ENCODE results near the gene CACNA2D2. TPM values are rescaled to one million over a fixed set of nuclear protein-coding genes. Genes with fewer than 3 reads are reported as not detected.

Gene CACNA2D2
- total and polyA plus RNA-seq, 2 of the 13 experiments (the other 11 are each of a cell fraction or from before 2014, with no cell fraction given): not detected

- TF ChIP-seq, protein P1, sequence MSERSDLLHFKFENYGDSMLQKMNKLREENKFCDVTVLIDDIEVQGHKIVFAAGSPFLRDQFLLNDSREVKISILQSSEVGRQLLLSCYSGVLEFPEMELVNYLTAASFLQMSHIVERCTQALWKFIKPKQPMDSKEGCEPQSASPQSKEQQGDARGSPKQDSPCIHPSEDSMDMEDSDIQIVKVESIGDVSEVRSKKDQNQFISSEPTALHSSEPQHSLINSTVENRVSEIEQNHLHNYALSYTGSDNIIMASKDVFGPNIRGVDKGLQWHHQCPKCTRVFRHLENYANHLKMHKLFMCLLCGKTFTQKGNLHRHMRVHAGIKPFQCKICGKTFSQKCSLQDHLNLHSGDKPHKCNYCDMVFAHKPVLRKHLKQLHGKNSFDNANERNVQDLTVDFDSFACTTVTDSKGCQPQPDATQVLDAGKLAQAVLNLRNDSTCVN (CRISPR knock-in tag; IDR thresholded peaks at IDR 0.05; ENCODE audit: borderline replicate concordance): peak; percentile 78
- TF ChIP-seq ZNF574 (CRISPR knock-in tag; IDR thresholded peaks at IDR 0.05): peak; percentile 96
- TF ChIP-seq, protein P2, sequence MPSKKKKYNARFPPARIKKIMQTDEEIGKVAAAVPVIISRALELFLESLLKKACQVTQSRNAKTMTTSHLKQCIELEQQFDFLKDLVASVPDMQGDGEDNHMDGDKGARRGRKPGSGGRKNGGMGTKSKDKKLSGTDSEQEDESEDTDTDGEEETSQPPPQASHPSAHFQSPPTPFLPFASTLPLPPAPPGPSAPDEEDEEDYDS (CRISPR knock-in tag; IDR thresholded peaks at IDR 0.05): peak; percentile 83
- TF ChIP-seq MLLT10 (CRISPR knock-in tag; IDR thresholded peaks at IDR 0.05): no peak
- TF ChIP-seq ZNF260 (CRISPR knock-in tag; IDR thresholded peaks at IDR 0.05; ENCODE audit: borderline replicate concordance, low read depth): no peak
- peak; percentile 82 for TF ChIP-seq DR1 (CRISPR knock-in tag; IDR thresholded peaks at IDR 0.05)
- peak; percentile 78 for TF ChIP-seq POLR2AphosphoS5 (IDR thresholded peaks at IDR 0.05; ENCODE audit: low read depth, low read length)
- TF ChIP-seq NFRKB (IDR thresholded peaks at IDR 0.05): no peak
- TF ChIP-seq ZNF609 (CRISPR knock-in tag; IDR thresholded peaks at IDR 0.05; ENCODE audit: borderline replicate concordance): no peak
- TF ChIP-seq EEA1 (CRISPR knock-in tag; IDR thresholded peaks at IDR 0.05; ENCODE audit: borderline replicate concordance): peak; percentile 75
- no peak for TF ChIP-seq HNRNPUL1 (IDR thresholded peaks at IDR 0.05; ENCODE audit: low read depth, low read length)
- TF ChIP-seq, protein P3, sequence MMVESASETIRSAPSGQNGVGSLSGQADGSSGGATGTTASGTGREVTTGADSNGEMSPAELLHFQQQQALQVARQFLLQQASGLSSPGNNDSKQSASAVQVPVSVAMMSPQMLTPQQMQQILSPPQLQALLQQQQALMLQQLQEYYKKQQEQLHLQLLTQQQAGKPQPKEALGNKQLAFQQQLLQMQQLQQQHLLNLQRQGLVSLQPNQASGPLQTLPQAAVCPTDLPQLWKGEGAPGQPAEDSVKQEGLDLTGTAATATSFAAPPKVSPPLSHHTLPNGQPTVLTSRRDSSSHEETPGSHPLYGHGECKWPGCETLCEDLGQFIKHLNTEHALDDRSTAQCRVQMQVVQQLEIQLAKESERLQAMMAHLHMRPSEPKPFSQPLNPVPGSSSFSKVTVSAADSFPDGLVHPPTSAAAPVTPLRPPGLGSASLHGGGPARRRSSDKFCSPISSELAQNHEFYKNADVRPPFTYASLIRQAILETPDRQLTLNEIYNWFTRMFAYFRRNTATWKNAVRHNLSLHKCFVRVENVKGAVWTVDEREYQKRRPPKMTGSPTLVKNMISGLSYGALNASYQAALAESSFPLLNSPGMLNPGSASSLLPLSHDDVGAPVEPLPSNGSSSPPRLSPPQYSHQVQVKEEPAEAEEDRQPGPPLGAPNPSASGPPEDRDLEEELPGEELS (CRISPR knock-in tag; IDR thresholded peaks at IDR 0.05): peak; percentile 32; the same call in 1 of the 2 replicates
- TF ChIP-seq, protein P4, sequence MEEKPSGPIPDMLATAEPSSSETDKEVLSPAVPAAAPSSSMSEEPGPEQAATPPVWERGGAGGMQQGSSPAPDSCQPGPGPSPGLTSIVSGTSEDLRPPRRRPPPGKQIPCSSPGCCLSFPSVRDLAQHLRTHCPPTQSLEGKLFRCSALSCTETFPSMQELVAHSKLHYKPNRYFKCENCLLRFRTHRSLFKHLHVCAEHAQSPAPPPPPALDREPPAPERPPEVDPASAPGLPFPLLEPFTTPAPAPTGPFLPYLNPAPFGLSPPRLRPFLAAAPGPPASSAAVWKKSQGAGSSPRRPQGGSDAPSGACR (CRISPR knock-in tag; IDR thresholded peaks at IDR 0.05): peak; percentile 57; the same call in 1 of the 2 replicates
- TF ChIP-seq FOXA3 (CRISPR knock-in tag; IDR thresholded peaks at IDR 0.05): peak; percentile 41; the same call in 1 of the 2 replicates
- TF ChIP-seq CC2D1A (CRISPR knock-in tag; IDR thresholded peaks at IDR 0.05): peak; percentile 27; the same call in 1 of the 2 replicates
- no peak for TF ChIP-seq KLF15 (CRISPR knock-in tag; IDR thresholded peaks at IDR 0.05; ENCODE audit: borderline replicate concordance)
Observed at GRCh38 chr3:50358911-50359759, 144.3 kb downstream of the CACNA2D2 start, which contains the start of gene TMEM115 (continued).

Measured in HepG2 (cell line).